Natural killer cell (primary cell): ENCODE measurements around the gene TMTC3. TPM values are rescaled to one million over a fixed set of nuclear protein-coding genes. Genes with fewer than 3 reads are reported as not detected.

Experiments
- ATAC-seq, 3 donors: fragments of 150-1000 bp in 2 of 3; fragments of 200-7000 bp in 1 of 3; cut with Tn5 transposase; 1 replicate in 1 of 3; 2 replicates in 2 of 3; pipeline ENCODE4 v1.10.0; 2021; ENCODE audit warnings: mild to moderate bottlenecking in 2 of 3, moderate library complexity in 2 of 3
- DNase-seq, 2 donors: peaks; one replicate each; pipeline versions ENCODE4 v3.0.0 to v3.0.0-alpha.2; 2013 to 2021; ENCODE audit warnings: mixed read lengths in 1 of 2
- H3K27ac ChIP-seq: one replicate; pipeline ENCODE4 v1.5.1; 2013; ENCODE audit warnings: mild to moderate bottlenecking, low read length
- H3K27me3 ChIP-seq: one replicate; pipeline ENCODE4 v1.6.1; 2013; ENCODE audit warnings: low read length; ENCODE audit not compliant: control insufficient read depth, insufficient read depth
- H3K36me3 ChIP-seq: one replicate; pipeline ENCODE4 v1.6.1; 2013; ENCODE audit warnings: low read length; ENCODE audit not compliant: control insufficient read depth, insufficient read depth
- H3K4me1 ChIP-seq: one replicate; pipeline ENCODE4 v1.6.1; 2013; ENCODE audit warnings: low read length; ENCODE audit not compliant: control insufficient read depth, insufficient read depth
- H3K4me3 ChIP-seq: one replicate; pipeline ENCODE4 v1.5.1; 2013; ENCODE audit warnings: low read length
- H3K9me3 ChIP-seq: one replicate; pipeline ENCODE4 v1.6.1; 2013; ENCODE audit warnings: low read length; ENCODE audit not compliant: control insufficient read depth, insufficient read depth
- H3K27ac Mint-ChIP-seq, 2 donors: one replicate each; pipeline ENCODE4 v1.8.0; 2022; ENCODE audit warnings: mild to moderate bottlenecking in 2 of 2, mixed read lengths in 2 of 2, moderate library complexity in 1 of 2
- H3K27me3 Mint-ChIP-seq, 2 donors: one replicate each; pipeline ENCODE4 v1.8.0; 2022; ENCODE audit warnings: low read depth in 2 of 2, mixed read lengths in 2 of 2
- H3K36me3 Mint-ChIP-seq: one replicate; pipeline ENCODE4 v1.8.0; 2022; ENCODE audit warnings: mixed read lengths
- H3K4me1 Mint-ChIP-seq, 2 donors: one replicate each; pipeline ENCODE4 v1.8.0; 2022; ENCODE audit warnings: mixed read lengths in 2 of 2
- H3K4me3 Mint-ChIP-seq: one replicate; pipeline ENCODE4 v1.8.0; 2022; ENCODE audit warnings: mild to moderate bottlenecking, moderate library complexity, mixed read lengths
- H3K9me3 Mint-ChIP-seq, 2 donors: one replicate each; pipeline ENCODE4 v1.8.0; 2022; ENCODE audit warnings: mixed read lengths in 2 of 2
- WGBS: methylation state at CpG from one replicate; pipeline ENCODE4 v1.1.7; 2013; ENCODE audit warnings: missing lambda C conversion rate; ENCODE audit not compliant: insufficient coverage; 5-methylcytosine and 5-hydroxymethylcytosine counted together
- intact Hi-C: fragments of 100-400 bp; cut with micrococcal nuclease; formaldehyde crosslinking; loops from one replicate; pipeline ENCODE4 v1.14.2; 2022
- total RNA-seq, 4 donors: library from RNA; stranded (reverse); fragments of 120-200 nt in 1 of 4; gene quantifications; one replicate each; pipeline versions ENCODE4 v1.2.3 to v1.2.4, GENCODE V29; 2013 to 2022
- TF ChIP-seq, protein P1 (sequence below): fragments of 200-600 bp; IDR thresholded peaks from one replicate; pipeline ENCODE4 v1.8.0; 2022; ENCODE audit warnings: antibody characterized with exemption

The TMTC3 gene
- total RNA-seq, 3 donors from 2014 or later (not counting 1 experiment from before 2014, with no cell fraction given) = 5.0 to 6.2 (median 5.3) TPM

DNA sequence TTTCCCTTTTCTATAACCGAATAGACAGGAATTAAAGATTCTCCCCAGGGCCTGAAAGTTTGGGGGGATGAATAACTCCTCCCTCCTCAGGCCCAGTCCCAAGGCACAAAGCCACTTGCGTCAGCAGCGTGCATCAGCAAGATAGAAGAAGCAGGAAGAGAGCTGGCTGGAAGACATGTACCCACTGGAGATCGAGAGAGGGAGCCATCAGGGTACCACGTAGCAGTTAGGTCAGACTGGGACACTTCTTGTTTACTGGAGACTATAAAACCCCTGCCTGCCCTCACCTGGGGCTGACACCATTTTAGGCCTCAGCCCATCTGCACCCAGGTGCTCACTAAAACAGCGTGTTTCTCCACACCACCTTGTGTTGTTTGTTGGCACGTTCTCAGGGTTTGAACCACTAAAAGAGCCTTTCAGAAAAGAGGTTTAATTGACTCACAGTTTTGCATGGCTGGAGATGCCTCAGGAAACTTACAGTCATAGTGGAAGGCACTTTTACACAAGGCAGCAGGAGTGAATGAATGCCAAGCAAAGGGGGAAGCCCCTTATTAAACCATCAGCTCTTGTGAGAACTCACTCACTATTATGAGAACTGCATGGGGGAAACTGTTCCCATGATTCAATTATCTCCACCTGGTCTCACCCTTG, 93.2 kb downstream of the TMTC3 start:
- no peaks in the 10 kb centered on the region for H3K9me3 ChIP-seq
- no peak overlapping the region for H3K27ac ChIP-seq
- ATAC-seq (no peak), DNase-seq (no peak)
- intact Hi-C loops = no loop called here
- H3K27ac Mint-ChIP-seq = no peak overlapping the region
- H3K4me1 Mint-ChIP-seq = no peaks in the 10 kb centered on the region
- no peaks in the 10 kb centered on the region for H3K36me3 ChIP-seq
- 85% methylated on average over 6 of the region's 7 CpGs for WGBS
- H3K27me3 ChIP-seq = no peaks in the 10 kb centered on the region
- TF ChIP-seq, protein P1, sequence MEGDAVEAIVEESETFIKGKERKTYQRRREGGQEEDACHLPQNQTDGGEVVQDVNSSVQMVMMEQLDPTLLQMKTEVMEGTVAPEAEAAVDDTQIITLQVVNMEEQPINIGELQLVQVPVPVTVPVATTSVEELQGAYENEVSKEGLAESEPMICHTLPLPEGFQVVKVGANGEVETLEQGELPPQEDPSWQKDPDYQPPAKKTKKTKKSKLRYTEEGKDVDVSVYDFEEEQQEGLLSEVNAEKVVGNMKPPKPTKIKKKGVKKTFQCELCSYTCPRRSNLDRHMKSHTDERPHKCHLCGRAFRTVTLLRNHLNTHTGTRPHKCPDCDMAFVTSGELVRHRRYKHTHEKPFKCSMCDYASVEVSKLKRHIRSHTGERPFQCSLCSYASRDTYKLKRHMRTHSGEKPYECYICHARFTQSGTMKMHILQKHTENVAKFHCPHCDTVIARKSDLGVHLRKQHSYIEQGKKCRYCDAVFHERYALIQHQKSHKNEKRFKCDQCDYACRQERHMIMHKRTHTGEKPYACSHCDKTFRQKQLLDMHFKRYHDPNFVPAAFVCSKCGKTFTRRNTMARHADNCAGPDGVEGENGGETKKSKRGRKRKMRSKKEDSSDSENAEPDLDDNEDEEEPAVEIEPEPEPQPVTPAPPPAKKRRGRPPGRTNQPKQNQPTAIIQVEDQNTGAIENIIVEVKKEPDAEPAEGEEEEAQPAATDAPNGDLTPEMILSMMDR = no peak
- no peaks in the 10 kb centered on the region for H3K4me1 ChIP-seq
- H3K4me3 ChIP-seq = no peak overlapping the region
- H3K4me3 Mint-ChIP-seq = no peak overlapping the region
- no peaks in the 10 kb centered on the region for H3K27me3 Mint-ChIP-seq
- H3K36me3 Mint-ChIP-seq = no peaks in the 10 kb centered on the region
- peaks cover 2% of the 10 kb centered on the region in 2 donors for H3K9me3 Mint-ChIP-seq

DNA sequence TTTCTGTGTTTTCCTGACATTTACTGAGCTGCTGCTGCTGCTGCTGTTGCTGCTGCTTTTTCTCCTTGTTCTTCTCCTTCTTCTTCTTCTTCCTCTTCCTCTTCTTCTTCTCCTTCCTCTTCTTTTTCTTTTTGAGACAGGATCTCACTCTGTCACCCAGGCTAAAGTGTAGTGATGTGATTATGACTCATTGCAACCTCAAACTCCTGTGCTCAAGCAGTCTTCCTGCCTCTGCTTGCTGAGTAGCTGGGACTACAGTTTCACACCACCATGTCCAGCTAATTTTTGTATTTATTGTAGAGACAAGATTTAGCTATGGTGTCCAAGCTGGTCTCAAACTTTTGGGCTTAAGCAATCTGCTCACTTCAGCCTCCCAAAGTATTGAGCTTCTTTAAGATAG, 95.8 kb downstream of the TMTC3 start:
- DNase-seq (no peak), ATAC-seq (no peak)
- no peaks in the 10 kb centered on the region for H3K36me3 ChIP-seq
- Mint-ChIP-seq H3K4me3 (no peak overlapping the region), H3K4me1 (no peaks in the 10 kb centered on the region), H3K9me3 (peaks cover 3% of the 10 kb centered on the region in 2 donors), H3K36me3 (no peaks in the 10 kb centered on the region), H3K27ac (no peak overlapping the region), H3K27me3 (no peaks in the 10 kb centered on the region)
- H3K27me3 ChIP-seq = no peaks in the 10 kb centered on the region
- H3K4me1 ChIP-seq = no peaks in the 10 kb centered on the region
- intact Hi-C loops = no loop called here
- no peak overlapping the region for H3K27ac ChIP-seq
- no peaks in the 10 kb centered on the region for H3K9me3 ChIP-seq
- TF ChIP-seq, protein P1 = no peak
- H3K4me3 ChIP-seq = no peak overlapping the region

DNA sequence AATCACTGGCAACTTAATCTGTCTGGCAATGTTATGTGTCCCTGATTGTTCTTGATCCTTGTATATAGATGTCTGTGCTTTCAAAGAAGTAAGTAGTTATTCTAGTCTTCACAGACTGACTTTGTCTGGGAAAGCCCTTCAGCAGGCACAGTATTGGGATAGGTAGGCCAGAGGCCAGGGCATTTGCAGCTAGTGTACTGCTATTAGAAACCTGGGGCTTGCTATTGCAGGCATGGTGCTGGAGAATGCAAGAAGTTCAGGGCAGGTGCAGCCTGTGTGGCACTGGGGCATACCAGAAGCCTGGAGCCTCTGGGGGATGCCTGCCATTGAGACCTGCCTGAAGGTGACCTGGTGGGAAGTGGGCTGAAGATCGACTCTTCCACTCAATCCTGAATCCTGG, 96.3 kb downstream of the TMTC3 start:
- Histone ChIP-seq H3K9me3 (no peaks in the 10 kb centered on the region), H3K36me3 (no peaks in the 10 kb centered on the region), H3K27ac (no peak overlapping the region), H3K27me3 (no peaks in the 10 kb centered on the region), H3K4me3 (no peak overlapping the region), H3K4me1 (no peaks in the 10 kb centered on the region)
- ATAC-seq = no peak
- no peak for DNase-seq
- 100% methylated on average over 1 of the region's 1 CpG for WGBS
- no peaks in the 10 kb centered on the region for H3K36me3 Mint-ChIP-seq
- no peak overlapping the region for H3K4me3 Mint-ChIP-seq
- peaks cover 6 to 7% of the 10 kb centered on the region in 2 donors for H3K9me3 Mint-ChIP-seq
- TF ChIP-seq, protein P1 = no peak
- intact Hi-C loops = no loop called here
- H3K27me3 Mint-ChIP-seq = no peaks in the 10 kb centered on the region
- no peaks in the 10 kb centered on the region for H3K4me1 Mint-ChIP-seq
- no peak overlapping the region for H3K27ac Mint-ChIP-seq
